ENCODE measurements around the gene STC2. TPM values are rescaled to one million over a fixed set of nuclear protein-coding genes. Genes with fewer than 3 reads are reported as not detected.

STC2 gene
- total RNA-seq, 1 experiment from 2014 or later, result 0.03 TPM

DNA sequence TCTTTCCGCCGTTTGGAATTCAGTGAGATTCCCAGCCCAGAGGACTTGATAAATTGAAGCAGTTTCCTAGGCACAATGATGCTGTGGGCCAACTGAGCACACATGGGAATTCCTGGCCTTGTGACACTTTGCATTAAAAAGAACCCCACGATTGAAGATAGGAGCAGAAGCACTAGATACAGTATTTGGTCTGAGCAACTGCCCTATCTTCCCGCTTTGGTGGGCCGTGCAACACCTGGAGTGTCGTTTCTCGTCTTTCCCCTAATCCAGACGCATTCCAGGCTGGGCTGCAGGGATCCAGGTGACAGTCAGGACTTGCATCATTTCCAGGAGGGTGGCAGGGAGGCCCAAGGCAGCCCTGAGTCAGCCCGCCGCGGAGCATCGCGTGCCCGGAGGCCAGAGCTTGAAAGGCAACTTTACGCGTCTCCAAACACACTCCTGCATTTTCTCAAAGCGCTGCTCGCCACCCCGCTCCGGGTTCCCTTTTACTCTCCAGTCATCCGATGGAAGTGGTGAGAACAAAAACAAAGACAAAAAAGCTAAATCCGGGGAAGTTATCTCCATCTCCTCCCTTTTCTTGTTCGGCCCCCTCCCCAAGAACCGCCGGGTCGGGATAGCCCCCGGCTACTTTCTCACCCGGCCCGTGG lies 753 bp upstream of the STC2 start:
- no peak for DNase-seq (ENCODE audit: low spot score)

DNA sequence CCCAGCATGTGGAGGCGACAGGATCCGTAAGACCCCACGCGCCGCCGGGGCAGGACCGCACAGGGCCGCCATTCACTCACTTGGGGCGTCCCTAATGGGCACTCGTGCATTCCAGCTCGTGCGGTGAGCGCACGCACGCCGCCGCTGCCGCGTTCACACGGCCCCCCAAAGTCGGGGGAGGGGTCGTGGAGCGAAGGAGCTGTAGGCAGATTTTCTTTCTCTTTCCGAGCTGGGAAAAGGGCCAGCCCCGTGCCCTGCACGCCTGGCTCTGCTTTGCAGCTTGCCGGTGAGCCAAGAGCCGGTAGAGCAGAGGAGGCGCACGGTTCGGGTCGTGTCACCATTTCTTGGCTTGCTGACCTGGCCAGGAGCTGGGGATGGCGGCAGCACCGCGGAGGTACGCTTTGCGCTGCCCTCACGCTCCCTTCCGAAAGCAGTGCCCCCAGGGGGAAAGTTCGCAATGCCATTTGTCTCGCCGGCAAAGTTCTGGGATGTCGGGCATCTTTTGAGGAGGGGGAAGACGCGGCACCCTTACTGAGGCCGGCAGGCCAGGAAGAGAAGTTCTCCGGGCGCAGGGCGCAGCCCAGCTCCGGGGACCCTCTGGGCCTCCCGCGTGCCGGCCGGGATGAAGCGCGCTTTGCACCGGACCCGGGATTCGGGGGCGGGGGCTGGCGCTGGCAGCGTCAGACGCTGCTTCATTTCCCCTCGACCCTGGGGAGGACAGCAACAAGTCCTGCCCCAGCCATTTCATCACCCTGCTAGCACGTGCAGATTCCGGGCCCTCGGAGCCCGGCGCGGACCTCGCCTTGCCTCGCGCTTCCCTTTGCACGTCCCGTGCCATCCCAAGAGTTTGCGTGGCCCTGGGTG lies 898 bp downstream of the STC2 start:
- DNase-seq (ENCODE audit: low spot score), result no peak

DNA sequence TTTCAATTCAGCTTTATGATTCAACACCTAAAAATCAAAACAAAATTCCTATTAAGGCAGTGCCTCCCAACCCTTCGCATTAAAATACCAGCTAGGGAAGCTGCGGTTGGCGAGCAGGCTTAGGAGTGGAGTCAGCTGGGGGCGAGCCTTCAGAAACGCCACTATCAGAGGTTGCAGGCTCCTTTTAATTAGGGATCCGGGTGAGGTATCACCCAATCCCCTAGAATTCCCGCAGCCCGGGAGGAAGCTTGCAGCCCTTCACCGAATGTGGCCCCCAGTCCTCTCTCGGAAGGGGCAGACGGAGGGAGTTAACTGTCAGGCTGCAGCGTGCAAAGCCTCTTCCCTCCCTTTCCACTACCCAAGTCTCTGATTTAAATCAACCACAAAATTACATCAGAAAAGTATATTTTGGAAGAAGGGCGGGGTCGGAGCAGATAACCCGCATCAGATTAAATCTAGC lies 1.7 kb downstream of the STC2 start:
- DNase-seq (ENCODE audit: low spot score), result peak; percentile 96

DNA sequence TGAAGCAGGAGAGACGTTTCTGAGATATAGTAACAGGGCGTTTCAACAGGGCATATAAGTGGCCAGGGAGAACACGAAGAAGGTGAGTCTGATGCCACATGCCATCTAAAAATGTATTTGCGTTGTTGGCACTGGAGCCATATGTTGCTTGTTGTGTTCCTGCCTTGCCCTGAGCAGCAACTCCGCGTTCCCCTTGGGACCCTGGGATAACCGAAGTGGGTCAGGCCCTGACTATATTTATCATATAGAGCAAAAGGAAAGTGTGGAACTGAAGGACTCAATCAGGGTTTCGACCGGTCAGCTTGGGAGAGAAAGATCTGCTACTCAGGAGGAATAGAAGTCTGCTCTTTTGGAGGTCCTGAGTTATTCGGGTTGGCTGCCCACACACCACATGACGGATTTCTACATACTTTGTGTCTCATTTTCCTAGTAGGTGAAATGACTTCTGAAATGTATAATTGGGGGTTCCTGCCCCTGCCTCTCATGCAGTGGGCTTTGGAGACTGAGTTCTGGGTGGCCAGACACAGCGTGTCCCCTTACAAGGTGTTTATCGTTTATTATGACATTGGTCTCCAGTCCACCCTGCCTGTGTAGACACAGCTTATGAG lies 3.0 kb downstream of the STC2 start:
- no peak for DNase-seq (ENCODE audit: low spot score)

DNA sequence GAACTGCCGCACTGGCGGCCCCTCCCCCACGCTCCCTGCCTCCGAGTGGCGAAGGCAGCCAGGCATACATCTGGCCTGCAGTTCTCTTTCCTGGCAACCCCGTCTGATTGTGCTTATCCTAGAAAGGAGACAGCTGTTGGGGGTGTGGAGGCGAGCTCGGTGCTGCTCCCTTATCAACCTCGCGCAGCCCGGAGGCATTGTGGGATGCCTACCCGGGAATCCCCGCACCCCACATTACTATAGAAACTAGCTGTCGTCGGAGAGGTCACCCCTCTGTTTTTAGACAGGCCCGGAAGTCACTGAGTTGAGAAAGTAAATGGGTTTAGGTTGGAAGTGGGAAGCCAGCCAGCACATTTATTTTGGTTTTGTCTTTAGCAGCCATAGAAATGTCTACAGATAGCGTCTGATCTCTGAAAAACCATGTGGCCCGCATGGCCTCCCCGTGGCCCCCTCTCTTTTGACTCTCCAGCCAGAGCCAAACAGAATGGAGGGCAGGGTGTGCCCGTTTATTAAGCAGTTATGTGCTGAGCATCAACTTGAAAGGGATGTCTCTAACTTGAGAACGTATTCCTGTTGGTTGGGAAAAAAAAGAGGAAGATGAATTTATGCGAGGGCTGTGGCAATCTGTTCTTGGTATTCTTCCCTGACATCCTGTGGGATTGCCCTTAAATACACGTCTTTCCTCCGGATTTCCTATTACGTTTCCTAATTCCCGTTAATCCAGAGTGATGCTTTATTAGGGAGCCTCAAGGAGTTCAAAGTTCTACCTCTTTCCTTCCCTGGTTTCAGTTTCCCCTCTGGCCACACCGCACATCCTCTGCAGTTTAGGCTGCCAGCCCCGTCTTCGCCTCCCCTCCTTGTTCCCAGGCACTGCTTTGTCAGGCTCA lies 3.9 kb downstream of the STC2 start:
- peak; percentile 72 for DNase-seq (ENCODE audit: low spot score)

DNA sequence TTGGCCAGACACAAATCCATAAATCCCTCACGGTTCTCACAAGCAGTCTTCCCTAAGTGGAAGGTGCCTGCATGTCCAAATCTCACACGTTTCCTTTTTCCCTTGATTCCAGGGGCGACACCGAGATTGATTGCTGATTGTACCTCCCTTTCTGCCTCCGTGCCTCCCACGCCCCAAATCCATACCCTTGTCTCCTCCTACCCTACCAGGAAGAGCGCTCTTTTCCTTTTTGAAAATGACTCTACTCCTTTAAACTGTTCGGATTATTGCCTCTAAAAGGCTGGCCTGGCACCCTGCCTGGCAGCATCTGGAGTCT lies 4.5 kb downstream of the STC2 start:
- no peak for DNase-seq (ENCODE audit: low spot score)

DNA sequence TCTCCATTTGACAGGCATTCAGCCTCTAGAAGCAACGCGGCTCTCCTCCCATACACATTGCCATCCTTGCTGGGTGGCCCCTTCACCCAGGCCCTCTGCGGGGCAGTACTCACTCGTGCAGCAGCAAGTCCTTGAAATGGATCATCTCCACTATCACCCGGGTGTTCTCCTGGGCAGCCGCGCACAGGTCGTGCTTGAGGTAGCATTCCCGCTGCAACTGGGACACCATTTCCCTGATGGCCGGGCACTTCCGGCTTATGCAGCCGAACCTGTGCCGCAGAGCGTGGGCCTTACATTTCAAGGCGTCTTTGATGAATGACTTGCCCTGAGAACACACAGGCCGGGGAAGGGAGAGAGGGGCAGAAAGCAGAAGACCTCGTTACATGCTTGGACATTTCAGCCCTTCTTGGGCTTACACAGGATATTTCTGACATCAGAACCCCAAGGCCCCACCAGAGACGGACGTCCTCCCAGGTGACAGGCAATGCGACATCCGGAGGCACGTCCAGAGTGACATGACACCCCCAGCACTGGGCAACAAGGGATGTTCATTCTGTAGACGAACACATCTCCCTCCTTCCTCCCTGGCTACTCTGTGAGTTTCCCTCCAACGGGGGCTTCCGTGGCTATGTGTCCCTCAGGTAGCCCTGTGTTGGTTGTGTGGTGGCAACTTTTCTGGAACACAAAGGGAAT lies 5.0 kb downstream of the STC2 start:
- no peak for DNase-seq (ENCODE audit: low spot score)

DNA sequence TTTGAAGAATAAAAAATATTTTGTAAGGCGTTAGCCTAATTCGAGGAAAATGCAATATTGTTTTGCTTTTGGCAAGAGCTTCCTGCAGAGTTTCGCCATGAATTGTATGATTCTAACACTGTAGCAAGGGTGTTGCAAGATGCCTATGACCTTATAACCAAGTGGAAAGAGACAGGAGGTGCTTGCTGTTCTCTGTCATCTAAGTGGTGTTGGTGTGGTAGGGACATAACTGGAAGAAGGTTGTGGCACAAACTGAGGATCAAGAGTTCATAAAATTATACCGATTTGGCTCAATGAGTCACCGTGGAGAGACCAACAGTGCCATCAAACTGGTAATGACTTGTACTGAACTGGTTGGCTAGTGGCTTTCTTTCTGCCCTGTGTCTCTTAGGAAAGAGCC lies 6.3 kb downstream of the STC2 start:
- no peak for DNase-seq (ENCODE audit: low spot score)

DNA sequence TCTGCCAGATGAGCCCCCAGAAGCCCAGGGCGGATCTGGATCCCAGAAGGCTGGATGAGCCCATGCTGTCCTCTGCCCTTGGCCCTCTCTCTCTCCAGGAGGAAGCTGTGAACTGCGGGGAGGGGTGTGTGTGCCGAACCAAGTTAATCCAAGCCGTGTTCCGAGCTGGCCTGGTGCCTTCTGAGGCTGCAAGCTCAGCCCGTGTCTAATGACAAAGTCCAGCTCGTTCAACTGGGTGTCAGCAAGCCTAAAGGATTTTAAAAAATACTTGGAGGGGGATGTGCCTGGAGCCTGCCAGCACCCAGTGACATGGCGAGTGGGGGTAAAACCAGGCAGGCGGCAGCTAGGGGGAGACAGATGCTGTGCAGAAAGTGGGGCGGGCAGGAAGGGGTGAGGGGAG lies 8.0 kb downstream of the STC2 start:
- DNase-seq (ENCODE audit: low spot score), result no peak

DNA sequence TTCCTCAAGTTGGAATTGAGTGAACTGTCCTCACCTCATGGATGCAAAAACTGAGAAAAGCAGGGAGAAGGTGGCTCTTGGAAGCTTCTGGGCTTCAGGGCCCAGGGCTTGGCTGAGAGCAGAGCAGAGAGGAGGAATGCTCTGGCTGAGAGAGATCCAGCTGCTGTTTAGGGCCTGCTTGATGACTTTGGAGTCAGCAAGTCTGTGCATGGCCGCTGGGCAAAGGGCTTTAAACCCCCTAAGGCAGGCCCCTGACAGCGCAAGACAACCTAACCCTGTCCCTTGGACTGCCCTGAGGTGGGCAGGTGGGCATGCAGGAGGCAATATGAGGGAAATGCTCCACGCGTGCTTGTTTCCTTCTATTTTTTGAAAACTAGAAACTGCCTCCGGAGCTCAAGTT lies 8.6 kb downstream of the STC2 start:
- no peak for DNase-seq (ENCODE audit: low spot score)

DNA sequence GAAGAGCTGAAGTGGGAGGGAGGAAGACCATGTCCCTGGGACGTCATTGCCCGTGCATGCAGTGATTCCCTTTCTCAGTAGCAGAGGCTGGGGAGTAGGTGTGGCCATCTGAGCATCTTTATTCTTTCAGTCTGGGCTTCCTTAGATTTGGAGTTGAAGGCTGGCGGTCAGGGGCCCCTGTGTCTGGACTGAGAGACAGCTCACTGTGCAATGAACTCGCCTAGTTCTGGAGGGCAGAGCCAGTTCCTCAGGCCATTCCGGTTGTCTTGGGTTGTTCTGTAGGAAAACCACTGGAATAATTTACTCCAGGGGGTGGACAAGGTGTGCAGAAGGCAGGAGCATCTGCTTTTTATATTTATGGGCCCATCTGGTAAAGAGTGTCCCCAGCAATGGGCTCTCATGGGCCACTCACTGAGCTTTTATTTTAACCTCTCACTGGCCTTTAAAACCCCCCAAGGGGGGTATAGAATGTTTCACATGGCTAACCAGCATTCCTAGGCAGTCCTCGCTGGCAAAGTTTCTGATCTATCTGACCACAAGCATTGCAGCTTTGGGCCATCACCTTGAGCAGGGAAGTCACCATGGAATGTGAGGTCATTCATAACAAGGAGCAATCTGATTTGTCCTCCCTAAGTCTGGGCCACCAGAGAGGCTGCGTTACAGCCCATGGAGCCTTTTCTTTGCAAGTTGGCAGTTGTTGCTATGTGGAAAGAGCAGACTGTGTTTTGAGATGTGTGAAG lies 9.2 kb downstream of the STC2 start:
- DNase-seq (ENCODE audit: low spot score), result peak; percentile 64

DNA sequence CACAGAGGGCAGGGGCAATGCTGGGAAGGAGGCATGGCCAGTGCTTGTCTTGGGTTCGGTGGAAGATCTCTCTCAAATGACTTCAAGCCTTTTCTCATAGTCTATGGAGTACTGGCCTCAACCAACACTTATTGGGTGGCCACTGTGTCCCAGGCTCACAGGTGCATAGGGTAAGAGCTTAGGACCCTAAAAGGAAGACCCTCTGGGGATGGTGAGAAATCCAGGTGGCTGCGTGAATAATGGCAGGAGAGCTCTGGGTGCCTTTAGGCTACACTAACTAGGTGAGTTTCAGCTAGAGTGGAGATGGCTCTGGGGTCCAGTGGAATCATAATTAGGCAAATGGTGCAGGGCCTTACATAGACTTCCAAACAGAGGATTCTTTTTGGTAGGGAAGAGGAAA lies 9.9 kb downstream of the STC2 start:
- DNase-seq (ENCODE audit: low spot score), result no peak

DNA sequence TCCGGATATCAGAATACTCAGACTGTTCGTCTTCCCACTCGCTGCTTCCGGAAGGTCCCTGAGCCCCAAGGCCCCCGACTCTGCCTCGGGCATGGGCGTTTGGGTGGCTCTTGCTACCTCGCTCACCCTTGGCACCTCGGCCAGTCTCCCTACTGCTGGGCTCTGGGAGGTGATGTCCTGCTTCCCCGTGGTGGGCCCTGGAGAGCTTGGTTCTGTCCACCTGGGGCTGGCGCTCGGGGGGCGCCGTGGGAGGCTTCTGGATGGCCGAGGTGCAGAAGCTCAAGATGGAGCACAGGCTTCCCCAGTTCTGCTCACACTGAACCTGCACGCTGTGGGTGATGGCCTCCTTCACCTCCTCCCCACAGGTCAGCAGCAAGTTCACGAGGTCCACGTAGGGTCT lies 10.4 kb downstream of the STC2 start:
- no peak for DNase-seq (ENCODE audit: low spot score)

DNA sequence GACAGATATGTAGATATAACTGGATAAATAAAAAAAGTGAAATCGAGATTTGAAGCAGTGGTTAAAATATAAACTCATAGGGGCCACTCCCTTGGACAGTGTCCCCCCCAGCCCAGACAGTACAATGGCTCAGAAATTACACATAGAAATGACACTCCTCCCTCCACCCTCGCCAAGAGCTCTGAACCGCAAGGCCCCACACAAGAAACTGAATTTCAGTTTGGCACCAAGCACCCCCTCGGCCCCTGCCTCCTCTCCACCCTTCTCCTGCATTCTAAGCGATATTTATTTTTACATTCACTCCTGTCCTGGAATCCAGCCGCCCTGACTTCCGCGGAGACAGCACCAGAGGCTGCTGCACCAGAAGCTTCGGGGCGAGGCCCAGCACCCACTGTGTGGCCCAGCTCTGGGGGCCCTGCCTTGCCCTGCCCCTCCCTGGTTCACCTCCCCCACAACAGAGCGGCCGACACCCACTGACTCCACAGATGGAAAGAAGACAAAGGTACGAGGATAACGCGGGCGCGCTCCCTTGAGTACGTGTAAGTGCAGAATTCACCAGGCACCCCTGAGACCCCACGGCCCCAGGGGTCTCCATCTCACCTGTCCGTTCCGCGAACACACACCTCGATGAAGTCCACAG lies 11.0 kb downstream of the STC2 start:
- DNase-seq (ENCODE audit: low spot score), result no peak

DNA sequence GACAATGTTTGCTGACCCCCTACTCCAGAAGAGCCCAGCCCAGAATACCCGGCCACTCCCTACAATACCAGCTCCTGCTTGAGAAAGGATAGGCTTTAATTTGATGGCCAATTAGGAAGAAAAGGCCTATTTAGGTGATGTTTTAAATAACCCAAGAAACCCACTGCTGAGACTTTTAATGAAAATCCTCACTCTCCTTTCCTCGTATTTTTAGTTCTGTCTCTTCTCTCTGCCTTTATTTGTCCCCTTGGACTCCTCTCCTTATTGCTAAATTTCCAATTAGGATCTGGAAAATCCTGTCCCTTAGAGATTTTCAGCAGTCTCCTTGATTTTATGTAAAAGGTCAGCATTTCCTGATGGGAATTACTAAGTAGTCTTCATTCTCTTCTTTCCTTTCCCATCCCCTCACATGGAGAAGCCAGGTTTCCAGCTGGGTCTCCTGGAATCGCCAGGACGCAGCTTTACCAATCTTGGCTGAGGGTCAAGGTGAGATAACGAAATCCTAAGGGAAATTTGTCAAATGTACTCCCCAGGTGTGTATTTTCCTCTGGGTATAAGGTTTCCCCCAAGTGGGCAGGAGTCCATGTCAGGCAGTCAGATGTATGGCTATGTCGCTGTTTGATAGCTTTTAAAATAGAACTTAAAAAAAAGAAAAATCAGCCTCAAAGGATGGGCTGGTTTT lies 11.7 kb downstream of the STC2 start:
- no peak for DNase-seq (ENCODE audit: low spot score)

DNA sequence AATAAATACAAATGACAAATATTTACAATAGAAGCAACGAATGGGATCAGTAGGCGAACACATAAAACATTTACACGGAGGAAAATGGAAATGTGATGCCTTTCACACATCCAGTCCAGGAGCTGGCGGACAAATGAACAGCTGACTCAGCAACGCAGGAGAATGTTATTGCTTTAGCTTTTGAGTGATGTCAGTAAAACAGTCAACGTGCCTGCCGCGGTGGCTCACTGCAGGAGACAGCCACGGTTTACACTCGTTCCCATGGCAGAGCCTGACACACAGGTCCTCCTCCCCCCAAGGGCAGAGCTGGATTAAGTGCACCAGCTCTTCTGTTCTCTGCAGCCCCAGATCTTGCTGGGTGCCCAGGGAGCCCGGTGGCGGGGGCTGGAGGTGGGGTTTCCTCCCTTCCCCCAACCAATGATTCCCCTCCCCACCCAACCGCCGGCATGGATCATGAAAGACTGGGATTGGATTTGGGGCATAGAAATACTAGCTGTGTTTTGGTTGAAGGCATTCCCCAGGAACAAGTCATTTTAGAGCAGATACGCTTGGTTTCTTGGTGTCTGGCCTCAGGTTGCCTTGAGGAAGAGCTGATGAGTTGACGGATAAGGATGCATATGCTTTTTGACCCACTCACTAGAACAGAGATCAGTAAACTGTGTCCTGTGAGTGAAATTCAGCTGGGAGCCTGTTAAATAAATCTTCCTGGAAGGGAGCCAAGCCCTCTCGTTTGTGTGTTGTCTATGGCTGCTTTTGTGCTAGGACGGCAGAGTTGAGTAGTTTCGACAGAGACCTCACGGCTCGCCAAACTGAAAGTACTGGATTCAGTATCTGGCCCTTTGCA lies 12.5 kb downstream of the STC2 start:
- DNase-seq (ENCODE audit: low spot score), result no peak

DNA sequence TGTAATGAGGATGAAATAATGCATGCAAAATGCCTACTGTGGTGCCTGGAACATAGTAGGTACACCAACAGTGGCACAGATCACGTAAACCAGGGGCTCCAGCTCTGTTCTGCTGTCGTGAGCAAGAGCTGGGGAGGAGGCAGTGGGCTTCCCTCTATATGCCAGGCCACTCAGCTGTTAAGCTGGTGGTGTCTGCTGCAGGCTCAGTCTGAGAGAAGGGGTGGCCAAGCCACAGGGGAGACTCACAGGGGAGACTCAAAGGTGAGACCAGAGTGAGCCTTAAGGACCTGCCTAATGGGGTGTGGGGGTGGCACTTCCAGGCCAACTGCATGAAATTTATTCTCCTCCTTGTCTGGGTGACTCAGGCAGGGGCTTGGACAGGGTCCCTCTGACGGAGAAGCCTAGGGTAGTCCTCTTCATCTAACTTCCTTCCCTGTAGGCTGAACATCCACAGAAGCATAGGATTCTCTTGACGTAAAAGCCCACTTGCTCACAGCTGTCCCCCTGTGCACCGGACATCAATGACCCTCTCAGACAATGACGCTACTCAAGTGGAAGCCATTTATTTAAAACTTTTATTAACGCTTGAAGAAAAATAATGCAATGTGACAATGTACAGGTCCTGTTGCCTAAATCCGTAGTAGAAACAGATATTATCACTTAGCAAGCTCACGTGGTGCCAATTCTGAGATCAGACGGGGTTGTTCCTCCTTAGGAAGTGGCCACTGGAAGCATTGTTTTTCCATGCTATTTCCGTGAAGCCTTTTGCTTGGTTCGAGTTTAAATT lies 13.9 kb downstream of the STC2 start:
- no peak for DNase-seq (ENCODE audit: low spot score)

DNA sequence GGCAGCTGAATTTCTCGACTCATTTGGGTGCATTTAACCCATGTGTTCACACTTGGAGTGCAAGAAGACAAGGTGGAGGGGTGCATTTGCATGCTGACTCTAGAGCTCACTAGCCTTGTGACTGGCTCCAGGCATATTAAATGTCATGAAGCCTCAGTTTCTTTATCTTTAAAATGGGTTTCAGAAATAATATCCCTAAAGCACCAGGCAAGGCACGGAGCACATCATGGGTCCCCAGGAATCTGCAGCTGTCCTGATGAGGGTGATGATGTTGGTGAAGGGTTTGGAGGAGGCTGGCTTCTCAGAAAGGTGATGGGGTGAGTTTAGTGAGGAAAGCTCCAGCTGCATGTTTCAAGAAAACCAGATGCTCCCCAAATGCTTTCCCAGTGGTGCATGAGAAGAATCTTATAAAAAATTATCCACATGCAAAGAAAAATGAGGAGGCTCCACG lies 14.8 kb downstream of the STC2 start:
- DNase-seq (ENCODE audit: low spot score), result no peak

Data from A172 (cell line).